K562 (cell line): Measurements from ENCODE around the gene PSMD1. TPM values are rescaled to one million over a fixed set of nuclear protein-coding genes. Genes with fewer than 3 reads are reported as not detected.
A peak's percentile ranks its signal among the peaks of the same experiment; 100 is the strongest.

Experiments
- SMAD4 ChIP-seq: fragments of 250-450 bp; sonication (Bioruptor Pico); conservative IDR thresholded peaks from 2 replicates; pipeline ENCODE4 v1.8.0; 2021; ENCODE audit warnings: inconsistent platforms, mild to moderate bottlenecking, moderate library complexity
- polyA plus RNA-seq, 8 experiments: library from polyadenylated mRNA; depleted of rRNA in 4 of 8; stranded (reverse) in 5 of 8; unstranded in 3 of 8; fragments of >200 nt; fragmentation: Nextera tagmentation in 2 of 8; fragmentation: Illumina TruSeq in 1 of 8; extraction: Ambion mirVana in 2 of 8; extraction: Trizol in 1 of 8; gene quantifications; 2 replicates each; pipeline versions ENCODE4 v1.2.1 to v1.2.3, GENCODE V29; 2011 to 2014; ENCODE audit warnings: inconsistent platforms in 1 of 8, missing spikeins in 1 of 8
- total RNA-seq, 7 experiments: library from RNA; depleted of rRNA in 6 of 7; stranded (reverse); fragments of >200 nt in 6 of 7; fragmentation: Illumina TruSeq in 2 of 7; extraction: Trizol in 2 of 7; gene quantifications; 2 replicates each; pipeline versions ENCODE4 v1.2.1 to v1.2.3, GENCODE V29; 2011 to 2021; ENCODE audit warnings: low replicate concordance in 1 of 7
- TF ChIP-seq, protein P1 (sequence below): fragments of 450-650 bp; IDR thresholded peaks from 2 replicates; pipeline ENCODE4 v1.6.1; 2016; ENCODE audit warnings: mild to moderate bottlenecking, moderate library complexity

The PSMD1 gene
- total and polyA plus RNA-seq, 9 of the 15 experiments (the other 6 are each of a cell fraction or from before 2014, with no cell fraction given), result 100 to 257 (median 147) TPM

- TF ChIP-seq, protein P1, sequence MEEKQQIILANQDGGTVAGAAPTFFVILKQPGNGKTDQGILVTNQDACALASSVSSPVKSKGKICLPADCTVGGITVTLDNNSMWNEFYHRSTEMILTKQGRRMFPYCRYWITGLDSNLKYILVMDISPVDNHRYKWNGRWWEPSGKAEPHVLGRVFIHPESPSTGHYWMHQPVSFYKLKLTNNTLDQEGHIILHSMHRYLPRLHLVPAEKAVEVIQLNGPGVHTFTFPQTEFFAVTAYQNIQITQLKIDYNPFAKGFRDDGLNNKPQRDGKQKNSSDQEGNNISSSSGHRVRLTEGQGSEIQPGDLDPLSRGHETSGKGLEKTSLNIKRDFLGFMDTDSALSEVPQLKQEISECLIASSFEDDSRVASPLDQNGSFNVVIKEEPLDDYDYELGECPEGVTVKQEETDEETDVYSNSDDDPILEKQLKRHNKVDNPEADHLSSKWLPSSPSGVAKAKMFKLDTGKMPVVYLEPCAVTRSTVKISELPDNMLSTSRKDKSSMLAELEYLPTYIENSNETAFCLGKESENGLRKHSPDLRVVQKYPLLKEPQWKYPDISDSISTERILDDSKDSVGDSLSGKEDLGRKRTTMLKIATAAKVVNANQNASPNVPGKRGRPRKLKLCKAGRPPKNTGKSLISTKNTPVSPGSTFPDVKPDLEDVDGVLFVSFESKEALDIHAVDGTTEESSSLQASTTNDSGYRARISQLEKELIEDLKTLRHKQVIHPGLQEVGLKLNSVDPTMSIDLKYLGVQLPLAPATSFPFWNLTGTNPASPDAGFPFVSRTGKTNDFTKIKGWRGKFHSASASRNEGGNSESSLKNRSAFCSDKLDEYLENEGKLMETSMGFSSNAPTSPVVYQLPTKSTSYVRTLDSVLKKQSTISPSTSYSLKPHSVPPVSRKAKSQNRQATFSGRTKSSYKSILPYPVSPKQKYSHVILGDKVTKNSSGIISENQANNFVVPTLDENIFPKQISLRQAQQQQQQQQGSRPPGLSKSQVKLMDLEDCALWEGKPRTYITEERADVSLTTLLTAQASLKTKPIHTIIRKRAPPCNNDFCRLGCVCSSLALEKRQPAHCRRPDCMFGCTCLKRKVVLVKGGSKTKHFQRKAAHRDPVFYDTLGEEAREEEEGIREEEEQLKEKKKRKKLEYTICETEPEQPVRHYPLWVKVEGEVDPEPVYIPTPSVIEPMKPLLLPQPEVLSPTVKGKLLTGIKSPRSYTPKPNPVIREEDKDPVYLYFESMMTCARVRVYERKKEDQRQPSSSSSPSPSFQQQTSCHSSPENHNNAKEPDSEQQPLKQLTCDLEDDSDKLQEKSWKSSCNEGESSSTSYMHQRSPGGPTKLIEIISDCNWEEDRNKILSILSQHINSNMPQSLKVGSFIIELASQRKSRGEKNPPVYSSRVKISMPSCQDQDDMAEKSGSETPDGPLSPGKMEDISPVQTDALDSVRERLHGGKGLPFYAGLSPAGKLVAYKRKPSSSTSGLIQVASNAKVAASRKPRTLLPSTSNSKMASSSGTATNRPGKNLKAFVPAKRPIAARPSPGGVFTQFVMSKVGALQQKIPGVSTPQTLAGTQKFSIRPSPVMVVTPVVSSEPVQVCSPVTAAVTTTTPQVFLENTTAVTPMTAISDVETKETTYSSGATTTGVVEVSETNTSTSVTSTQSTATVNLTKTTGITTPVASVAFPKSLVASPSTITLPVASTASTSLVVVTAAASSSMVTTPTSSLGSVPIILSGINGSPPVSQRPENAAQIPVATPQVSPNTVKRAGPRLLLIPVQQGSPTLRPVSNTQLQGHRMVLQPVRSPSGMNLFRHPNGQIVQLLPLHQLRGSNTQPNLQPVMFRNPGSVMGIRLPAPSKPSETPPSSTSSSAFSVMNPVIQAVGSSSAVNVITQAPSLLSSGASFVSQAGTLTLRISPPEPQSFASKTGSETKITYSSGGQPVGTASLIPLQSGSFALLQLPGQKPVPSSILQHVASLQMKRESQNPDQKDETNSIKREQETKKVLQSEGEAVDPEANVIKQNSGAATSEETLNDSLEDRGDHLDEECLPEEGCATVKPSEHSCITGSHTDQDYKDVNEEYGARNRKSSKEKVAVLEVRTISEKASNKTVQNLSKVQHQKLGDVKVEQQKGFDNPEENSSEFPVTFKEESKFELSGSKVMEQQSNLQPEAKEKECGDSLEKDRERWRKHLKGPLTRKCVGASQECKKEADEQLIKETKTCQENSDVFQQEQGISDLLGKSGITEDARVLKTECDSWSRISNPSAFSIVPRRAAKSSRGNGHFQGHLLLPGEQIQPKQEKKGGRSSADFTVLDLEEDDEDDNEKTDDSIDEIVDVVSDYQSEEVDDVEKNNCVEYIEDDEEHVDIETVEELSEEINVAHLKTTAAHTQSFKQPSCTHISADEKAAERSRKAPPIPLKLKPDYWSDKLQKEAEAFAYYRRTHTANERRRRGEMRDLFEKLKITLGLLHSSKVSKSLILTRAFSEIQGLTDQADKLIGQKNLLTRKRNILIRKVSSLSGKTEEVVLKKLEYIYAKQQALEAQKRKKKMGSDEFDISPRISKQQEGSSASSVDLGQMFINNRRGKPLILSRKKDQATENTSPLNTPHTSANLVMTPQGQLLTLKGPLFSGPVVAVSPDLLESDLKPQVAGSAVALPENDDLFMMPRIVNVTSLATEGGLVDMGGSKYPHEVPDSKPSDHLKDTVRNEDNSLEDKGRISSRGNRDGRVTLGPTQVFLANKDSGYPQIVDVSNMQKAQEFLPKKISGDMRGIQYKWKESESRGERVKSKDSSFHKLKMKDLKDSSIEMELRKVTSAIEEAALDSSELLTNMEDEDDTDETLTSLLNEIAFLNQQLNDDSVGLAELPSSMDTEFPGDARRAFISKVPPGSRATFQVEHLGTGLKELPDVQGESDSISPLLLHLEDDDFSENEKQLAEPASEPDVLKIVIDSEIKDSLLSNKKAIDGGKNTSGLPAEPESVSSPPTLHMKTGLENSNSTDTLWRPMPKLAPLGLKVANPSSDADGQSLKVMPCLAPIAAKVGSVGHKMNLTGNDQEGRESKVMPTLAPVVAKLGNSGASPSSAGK, result peak; percentile 79
- peak; percentile 60 for TF ChIP-seq SMAD4
These were observed 125.3 kb downstream of the PSMD1 start (continued) for GRCh38 chr2:231181860-231182512.
